ENCODE measurements around the gene NMB.
A peak's percentile ranks its signal among the peaks of the same experiment; 100 is the strongest.
"Not testable (repeated sequence)": the region's sequence is repeated elsewhere in the genome, so short reads cannot be mapped to it uniquely, and the experiment has no call there.

The NMB gene

GRCh38 chr15:84654689-84655453, 3.1 kb downstream of the NMB start:
- DNase-seq: peak; percentile 96

- DNase-seq: peak; percentile 97
Measured at GRCh38 chr15:84653910-84654688, 3.9 kb downstream of the NMB start, which contains the start of gene WDR73. Gene WDR73 (minus strand): TSS chr15:84654283. CDS start chr15:84654274, 9 bp downstream.

GRCh38 chr15:84653584-84653909, 4.5 kb downstream of the NMB start:
- peak; percentile 34 for DNase-seq

GRCh38 chr15:84649706-84650105, 8.3 kb downstream of the NMB start:
- no peak for DNase-seq

GRCh38 chr15:84648539-84648938, 9.5 kb downstream of the NMB start:
- peak; percentile 48 for DNase-seq

GRCh38 chr15:84647726-84648125, 10.3 kb downstream of the NMB start:
- peak; percentile 37 for DNase-seq

GRCh38 chr15:84645997-84646396, 12.0 kb downstream of the NMB start:
- DNase-seq: no peak

GRCh38 chr15:84645496-84645895, 12.5 kb downstream of the NMB start:
- no peak for DNase-seq

GRCh38 chr15:84643838-84644237, 14.2 kb downstream of the NMB start:
- DNase-seq: no peak

GRCh38 chr15:84642640-84643039, 15.4 kb downstream of the NMB start:
- DNase-seq: not testable (repeated sequence)

- not testable (repeated sequence) for DNase-seq
Measured at GRCh38 chr15:84641871-84642270, 16.1 kb downstream of the NMB start.

GRCh38 chr15:84638103-84638502, 19.9 kb downstream of the NMB start:
- peak; percentile 59 for DNase-seq

- DNase-seq: peak; percentile 30
Measured at GRCh38 chr15:84634228-84634837, 23.7 kb downstream of the NMB start.

- peak; percentile 87 for DNase-seq
Measured at GRCh38 chr15:84633311-84634227, 24.4 kb downstream of the NMB start.

GRCh38 chr15:84631706-84632272, 26.2 kb downstream of the NMB start:
- peak; percentile 22 for DNase-seq

GRCh38 chr15:84629033-84629432, 29.0 kb downstream of the NMB start:
- no peak for DNase-seq

- peak; percentile 55 for DNase-seq
Measured at GRCh38 chr15:84625123-84625522, 32.9 kb downstream of the NMB start.

- no peak for DNase-seq
Measured at GRCh38 chr15:84624359-84624758, 33.6 kb downstream of the NMB start.

GRCh38 chr15:84621358-84621979, 36.5 kb downstream of the NMB start:
- no peak for DNase-seq

GRCh38 chr15:84620626-84621025, 37.4 kb downstream of the NMB start:
- no peak for DNase-seq

GRCh38 chr15:84616235-84616634, 41.8 kb downstream of the NMB start:
- DNase-seq: no peak

- no peak for DNase-seq
Measured at GRCh38 chr15:84611631-84612030, 46.4 kb downstream of the NMB start.
